ENCODE measurements around the gene GLIS1. TPM values are rescaled to one million over a fixed set of nuclear protein-coding genes. Genes with fewer than 3 reads are reported as not detected.

Gene GLIS1
- total RNA-seq, 1 donor from 2014 or later, result 0.07 TPM

GRCh38 chr1:53465023-53465957 is 273.7 kb downstream of the GLIS1 start:
- Histone ChIP-seq H3K27me3 (ENCODE audit: insufficient read depth, low read length) (peaks cover 3% of the 10 kb centered on the region), H3K4me2 (ENCODE audit: low read length) (no peak overlapping the region), H3K4me1 (ENCODE audit: insufficient read depth, low read length) (no peaks in the 10 kb centered on the region), H3K36me3 (ENCODE audit: insufficient read depth, low read length) (no peaks in the 10 kb centered on the region), H2AFZ (ENCODE audit: low read depth, low read length) (no peak overlapping the region), H3K79me2 (ENCODE audit: insufficient read depth, low read length) (no peaks in the 10 kb centered on the region), H3K9ac (ENCODE audit: low read length) (no peak overlapping the region), H3K4me3 (ENCODE audit: insufficient read depth, low read depth, low read length) (no peak overlapping the region), H3K9me3 (ENCODE audit: insufficient read depth, low read depth, low read length) (no peaks in the 10 kb centered on the region), H3K27ac (ENCODE audit: low read depth, low read length) (no peak overlapping the region), H4K20me1 (ENCODE audit: insufficient read depth, low read length) (no peaks in the 10 kb centered on the region)
- peaks cover 19% of the 10 kb centered on the region for H3K27me3 Mint-ChIP-seq (ENCODE audit: low read depth, unreplicated experiment)
- DNase-seq (ENCODE audit: low read depth) (no peak), FAIRE-seq (no peak)
- TF ChIP-seq EZH2 (IDR thresholded peaks at IDR 0.05; ENCODE audit: insufficient read depth, low read length) (no peak), CTCF (IDR thresholded peaks at IDR 0.05; ENCODE audit: insufficient read depth, low read depth, low read length) (no peak)
- no peaks in the 10 kb centered on the region for H3K9me3 Mint-ChIP-seq (ENCODE audit: unreplicated experiment)
- peaks cover 2% of the 10 kb centered on the region for H3K4me1 Mint-ChIP-seq (ENCODE audit: low read depth, unreplicated experiment)
- H3K27ac Mint-ChIP-seq (ENCODE audit: unreplicated experiment), result no peak overlapping the region
- no peaks in the 10 kb centered on the region for H3K36me3 Mint-ChIP-seq (ENCODE audit: low read depth, unreplicated experiment)
- H3K4me3 Mint-ChIP-seq (ENCODE audit: unreplicated experiment), result no peak overlapping the region

GRCh38 chr1:53463961-53464899 is 274.7 kb downstream of the GLIS1 start:
- no peak overlapping the region for H2AFZ ChIP-seq (ENCODE audit: low read depth, low read length)
- no peak for FAIRE-seq
- DNase-seq (ENCODE audit: low read depth), result no peak

More at GRCh38 chr1:53463961-53464899, 274.7 kb downstream of the GLIS1 start:
- Histone ChIP-seq H3K27me3 (ENCODE audit: insufficient read depth, low read length) (peaks cover 3% of the 10 kb centered on the region), H3K79me2 (ENCODE audit: insufficient read depth, low read length) (no peaks in the 10 kb centered on the region), H4K20me1 (ENCODE audit: insufficient read depth, low read length) (no peaks in the 10 kb centered on the region), H3K4me3 (ENCODE audit: insufficient read depth, low read depth, low read length) (no peak overlapping the region), H3K9me3 (ENCODE audit: insufficient read depth, low read depth, low read length) (no peaks in the 10 kb centered on the region), H3K36me3 (ENCODE audit: insufficient read depth, low read length) (no peaks in the 10 kb centered on the region), H3K27ac (ENCODE audit: low read depth, low read length) (no peak overlapping the region), H3K4me1 (ENCODE audit: insufficient read depth, low read length) (no peaks in the 10 kb centered on the region), H3K9ac (ENCODE audit: low read length) (no peak overlapping the region), H3K4me2 (ENCODE audit: low read length) (no peak overlapping the region)
- H3K4me1 Mint-ChIP-seq (ENCODE audit: low read depth, unreplicated experiment), result peaks cover 2% of the 10 kb centered on the region
- no peaks in the 10 kb centered on the region for H3K9me3 Mint-ChIP-seq (ENCODE audit: unreplicated experiment)
- peaks cover 22% of the 10 kb centered on the region for H3K27me3 Mint-ChIP-seq (ENCODE audit: low read depth, unreplicated experiment)
- no peak overlapping the region for H3K4me3 Mint-ChIP-seq (ENCODE audit: unreplicated experiment)
- H3K27ac Mint-ChIP-seq (ENCODE audit: unreplicated experiment), result no peak overlapping the region
- H3K36me3 Mint-ChIP-seq (ENCODE audit: low read depth, unreplicated experiment), result no peaks in the 10 kb centered on the region
- TF ChIP-seq EZH2 (IDR thresholded peaks at IDR 0.05; ENCODE audit: insufficient read depth, low read length), result no peak
- no peak for TF ChIP-seq CTCF (IDR thresholded peaks at IDR 0.05; ENCODE audit: insufficient read depth, low read depth, low read length)
